Breast epithelium (tissue), 4 donors: ENCODE measurements around the gene OCA2. TPM values are rescaled to one million over a fixed set of nuclear protein-coding genes. Genes with fewer than 3 reads are reported as not detected.

Experiments
- DNase-seq, 2 donors: peaks; one replicate each; pipeline ENCODE4 v3.0.0-alpha.2; 2019; ENCODE audit warnings: low spot score in 2 of 2
- H3K27ac ChIP-seq, 2 donors: fragments of 200-600 bp; sonication (generic) in 1 of 2; one replicate each; pipeline ENCODE4 v1.5.1; 2016 to 2019; ENCODE audit warnings: mild to moderate bottlenecking in 1 of 2
- H3K27me3 ChIP-seq, 2 donors: fragments of 200-600 bp; sonication (generic) in 1 of 2; one replicate each; pipeline versions ENCODE4 v1.5.1 to v1.6.0; 2017 to 2019; ENCODE audit warnings: control low read depth in 1 of 2, mild to moderate bottlenecking in 1 of 2
- H3K36me3 ChIP-seq: fragments of 200-600 bp; one replicate; pipeline ENCODE4 v1.5.1; 2019
- H3K4me1 ChIP-seq, 2 donors: fragments of 200-600 bp; sonication (generic); one replicate each; pipeline ENCODE4 v1.5.1; 2016 to 2019; ENCODE audit warnings: control low read depth in 1 of 2
- H3K4me3 ChIP-seq, 3 donors: fragments of 200-600 bp; sonication (generic); 1 replicate in 2 of 3; 2 replicates in 1 of 3; pipeline ENCODE4 v1.5.1; 2016 to 2019; ENCODE audit warnings: mild to moderate bottlenecking in 3 of 3, moderate library complexity in 2 of 3
- H3K9me3 ChIP-seq, 2 donors: fragments of 200-600 bp; sonication (generic) in 1 of 2; one replicate each; pipeline ENCODE4 v1.5.1; 2016 to 2019; ENCODE audit warnings: control low read depth in 1 of 2
- CTCF ChIP-seq, 3 donors: fragments of 450-650 bp; IDR thresholded peaks; one replicate each; pipeline ENCODE4 v1.5.1; 2016 to 2017; ENCODE audit warnings: antibody characterized with exemption in 3 of 3, mild to moderate bottlenecking in 3 of 3, moderate library complexity in 3 of 3
- POLR2A ChIP-seq: fragments of 450-650 bp; IDR thresholded peaks from one replicate; pipeline ENCODE4 v1.6.1; 2016; ENCODE audit warnings: antibody characterized with exemption, mild to moderate bottlenecking, moderate library complexity
- POLR2AphosphoS5 ChIP-seq, 3 donors: sonication (generic); formaldehyde crosslinking; IDR thresholded peaks; one replicate each; pipeline ENCODE4 v1.6.1; 2017; ENCODE audit warnings: antibody characterized with exemption in 3 of 3
- intact Hi-C: fragments of 100-400 bp; cut with DNase I; formaldehyde crosslinking; loops from one replicate; pipeline ENCODE4 v1.15.1; 2023; ENCODE audit warnings: low total_unique reads
- total RNA-seq, 3 donors: library from RNA; depleted of rRNA; stranded (reverse); fragments of >200 nt; gene quantifications; one replicate each; pipeline ENCODE4 v1.1.0, GENCODE V29; 2016

The OCA2 gene
- total RNA-seq, 3 donors from 2014 or later: 0.59 to 0.80 (median 0.66) TPM

GRCh38 chr15:27903405-27903804 is 195.7 kb downstream of the OCA2 start:
- no peaks in the 10 kb centered on the region for H3K27me3 ChIP-seq
- H3K4me3 ChIP-seq: no peak overlapping the region
- intact Hi-C loops: no loop called here
- H3K36me3 ChIP-seq: no peaks in the 10 kb centered on the region
- peaks cover 3 to 11% of the 10 kb centered on the region in 2 donors for H3K9me3 ChIP-seq
- H3K27ac ChIP-seq: no peak overlapping the region
- H3K4me1 ChIP-seq: no peaks in the 10 kb centered on the region
- TF ChIP-seq POLR2AphosphoS5 (IDR thresholded peaks at IDR 0.05) (no peak), CTCF (IDR thresholded peaks at IDR 0.05) (no peak)
- no peak for DNase-seq

- Histone ChIP-seq H3K4me1 (no peaks in the 10 kb centered on the region), H3K4me3 (no peak overlapping the region), H3K36me3 (no peaks in the 10 kb centered on the region), H3K27ac (no peak overlapping the region), H3K9me3 (peaks cover 4 to 6% of the 10 kb centered on the region in 2 donors), H3K27me3 (no peaks in the 10 kb centered on the region)
- no peak for DNase-seq
- no peak for TF ChIP-seq POLR2A
- TF ChIP-seq CTCF (IDR thresholded peaks at IDR 0.05): no peak
- TF ChIP-seq POLR2AphosphoS5 (IDR thresholded peaks at IDR 0.05): no peak
- intact Hi-C loops: no loop called here
These were observed 196.3 kb downstream of the OCA2 start for GRCh38 chr15:27902680-27903385.

- Histone ChIP-seq H3K9me3 (peaks cover 7 to 15% of the 10 kb centered on the region in 2 donors), H3K27ac (no peak overlapping the region), H3K4me3 (no peak overlapping the region), H3K4me1 (no peaks in the 10 kb centered on the region), H3K36me3 (no peaks in the 10 kb centered on the region), H3K27me3 (no peaks in the 10 kb centered on the region)
- intact Hi-C loops: no loop called here
- no peak for DNase-seq
- TF ChIP-seq CTCF (IDR thresholded peaks at IDR 0.05) (no peak), POLR2A (no peak), POLR2AphosphoS5 (IDR thresholded peaks at IDR 0.05) (no peak)
These were observed 199.4 kb downstream of the OCA2 start for GRCh38 chr15:27899583-27900285.

GRCh38 chr15:27897481-27897880 is 201.6 kb downstream of the OCA2 start:
- intact Hi-C loops: no loop called here

More at GRCh38 chr15:27897481-27897880, 201.6 kb downstream of the OCA2 start:
- H3K4me1 ChIP-seq: no peaks in the 10 kb centered on the region
- no peaks in the 10 kb centered on the region for H3K36me3 ChIP-seq
- no peak for DNase-seq
- no peak overlapping the region for H3K4me3 ChIP-seq
- no peak overlapping the region for H3K27ac ChIP-seq
- peaks cover 22 to 23% of the 10 kb centered on the region in 2 donors for H3K9me3 ChIP-seq
- H3K27me3 ChIP-seq: no peaks in the 10 kb centered on the region
- no peak for TF ChIP-seq POLR2AphosphoS5 (IDR thresholded peaks at IDR 0.05)
- TF ChIP-seq CTCF (IDR thresholded peaks at IDR 0.05): no peak
- no peak for TF ChIP-seq POLR2A
